SKM-1 (cell line): Measurements from ENCODE around the gene KAZN.

Source experiments
- DNase-seq: peaks from one replicate; lab custom pipeline; 2025; ENCODE audit not compliant: unreplicated experiment; lab: John Stamatoyannopoulos, UW

Gene KAZN

GRCh38 chr1:14761291-14762153 lies 163.0 kb downstream of the KAZN start:
- no peak for DNase-seq

GRCh38 chr1:14763977-14764376 lies 165.5 kb downstream of the KAZN start:
- DNase-seq: no peak

GRCh38 chr1:14765773-14766172 lies 167.3 kb downstream of the KAZN start:
- DNase-seq: no peak

- DNase-seq: no peak
These were observed 168.6 kb downstream of the KAZN start for GRCh38 chr1:14767075-14767474.

- DNase-seq: no peak
These were observed 170.3 kb downstream of the KAZN start for GRCh38 chr1:14768582-14769304.

- no peak for DNase-seq
These were observed 171.2 kb downstream of the KAZN start for GRCh38 chr1:14769486-14770274.

- no peak for DNase-seq
These were observed 175.0 kb downstream of the KAZN start for GRCh38 chr1:14773396-14774025.

- no peak for DNase-seq
These were observed 175.7 kb downstream of the KAZN start for GRCh38 chr1:14774225-14774624.

GRCh38 chr1:14774988-14775387 lies 176.5 kb downstream of the KAZN start:
- no peak for DNase-seq

GRCh38 chr1:14775434-14775833 lies 176.9 kb downstream of the KAZN start:
- DNase-seq: no peak

GRCh38 chr1:14777516-14778506 lies 179.3 kb downstream of the KAZN start:
- DNase-seq: no peak

GRCh38 chr1:14778541-14778897 lies 180.0 kb downstream of the KAZN start:
- DNase-seq: no peak

- DNase-seq: peak; percentile 10
These were observed 180.7 kb downstream of the KAZN start for GRCh38 chr1:14778898-14779865.

- peak; percentile 55 for DNase-seq
These were observed 181.8 kb downstream of the KAZN start for GRCh38 chr1:14780271-14780670.

- no peak for DNase-seq
These were observed 183.3 kb downstream of the KAZN start for GRCh38 chr1:14781811-14782210.

- no peak for DNase-seq
These were observed 184.5 kb downstream of the KAZN start for GRCh38 chr1:14782741-14783591.

- no peak for DNase-seq
These were observed 185.1 kb downstream of the KAZN start for GRCh38 chr1:14783592-14783886.
